ENCODE results near the gene MRPL10.
"Not testable (repeated sequence)": the region's sequence is repeated elsewhere in the genome, so short reads cannot be mapped to it uniquely, and the experiment has no call there.

Gene MRPL10

DNA sequence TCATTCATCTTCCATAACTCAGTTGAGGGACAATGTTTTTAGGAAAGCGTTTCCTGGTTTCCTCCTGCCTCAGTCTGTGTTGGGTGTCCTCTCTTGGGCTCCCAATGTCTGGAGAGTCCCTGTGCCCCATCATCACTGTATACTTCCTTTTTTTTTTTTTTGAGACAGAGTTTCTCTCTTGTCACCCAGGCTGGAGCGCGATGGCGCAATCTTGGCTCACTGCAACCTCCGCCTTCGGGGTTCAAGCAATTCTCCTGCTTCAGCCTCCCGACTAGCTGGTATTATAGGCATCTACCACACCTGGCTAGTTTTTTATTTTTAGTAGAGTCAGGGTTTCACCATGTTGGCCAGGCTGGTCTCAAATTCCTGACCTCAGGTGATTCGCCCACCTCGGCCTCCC is 57.7 kb downstream of the MRPL10 start:
- H2BK12ac ChIP-seq (ENCODE audit: low read length); H3K4me2 ChIP-seq (ENCODE audit: low read length); H2BK120ac ChIP-seq (ENCODE audit: insufficient read depth, low read length, poor library complexity); H4K12ac ChIP-seq (ENCODE audit: low read depth, low read length); H4K91ac ChIP-seq (ENCODE audit: low read depth, low read length); H3K27me3 ChIP-seq (ENCODE audit: insufficient read depth, low read length); H3K79me1 ChIP-seq (ENCODE audit: low read length); H3K4ac ChIP-seq (ENCODE audit: low read depth, low read length); H3K4me1 ChIP-seq (ENCODE audit: control insufficient read depth in 1 of 2, insufficient read depth in 2 of 2, low read length in 2 of 2); H3K79me2 ChIP-seq (ENCODE audit: control insufficient read depth, insufficient read depth, low read length, poor library complexity); H3K18ac ChIP-seq (ENCODE audit: low read length); H3K9ac ChIP-seq (ENCODE audit: low read length); H3K23ac ChIP-seq (ENCODE audit: low read length); H2AK5ac ChIP-seq (ENCODE audit: low read length); H3K36me3 ChIP-seq (ENCODE audit: control insufficient read depth in 1 of 2, insufficient read depth in 2 of 2, low read length in 2 of 2); H3K14ac ChIP-seq (ENCODE audit: low read length); H2AFZ ChIP-seq (ENCODE audit: insufficient read depth, low read length, poor library complexity); H3K9me3 ChIP-seq (ENCODE audit: insufficient read depth, low read depth, low read length); H3K27ac ChIP-seq (ENCODE audit: low read depth, low read length); H2BK5ac ChIP-seq (ENCODE audit: low read depth, low read length, poor library complexity); DNase-seq; H4K8ac ChIP-seq (ENCODE audit: low read depth, low read length); H3K4me3 ChIP-seq (ENCODE audit: low read depth, low read length): not testable (repeated sequence)
- no CpG with 5 or more reads among the region's 9 CpGs for WGBS (ENCODE audit: extremely low coverage, insufficient coverage, insufficient read length)

All from trophoblast cell (in vitro differentiated cells and primary cell).